Peyer's patch (tissue), 4 donors: ENCODE measurements around the gene STK31.
"Not testable (repeated sequence)": the region's sequence is repeated elsewhere in the genome, so short reads cannot be mapped to it uniquely, and the experiment has no call there.

Experiments
- POLR2A ChIP-seq, 2 donors: fragments of 450-650 bp; IDR thresholded peaks; one replicate each; pipeline ENCODE4 v1.5.1; 2017; ENCODE audit warnings: antibody characterized with exemption in 2 of 2, mild to moderate bottlenecking in 2 of 2, moderate library complexity in 2 of 2
- TF ChIP-seq, protein P1 (sequence below), 6 experiments: fragments of 450-650 bp in 4 of 6; fragments of 200-600 bp in 2 of 6; sonication (generic) in 1 of 6; IDR thresholded peaks; one replicate each; pipeline ENCODE4 v1.5.1; 2017 to 2019; ENCODE audit warnings: antibody characterized with exemption in 6 of 6, mild to moderate bottlenecking in 3 of 6, moderate library complexity in 1 of 6

DNA sequence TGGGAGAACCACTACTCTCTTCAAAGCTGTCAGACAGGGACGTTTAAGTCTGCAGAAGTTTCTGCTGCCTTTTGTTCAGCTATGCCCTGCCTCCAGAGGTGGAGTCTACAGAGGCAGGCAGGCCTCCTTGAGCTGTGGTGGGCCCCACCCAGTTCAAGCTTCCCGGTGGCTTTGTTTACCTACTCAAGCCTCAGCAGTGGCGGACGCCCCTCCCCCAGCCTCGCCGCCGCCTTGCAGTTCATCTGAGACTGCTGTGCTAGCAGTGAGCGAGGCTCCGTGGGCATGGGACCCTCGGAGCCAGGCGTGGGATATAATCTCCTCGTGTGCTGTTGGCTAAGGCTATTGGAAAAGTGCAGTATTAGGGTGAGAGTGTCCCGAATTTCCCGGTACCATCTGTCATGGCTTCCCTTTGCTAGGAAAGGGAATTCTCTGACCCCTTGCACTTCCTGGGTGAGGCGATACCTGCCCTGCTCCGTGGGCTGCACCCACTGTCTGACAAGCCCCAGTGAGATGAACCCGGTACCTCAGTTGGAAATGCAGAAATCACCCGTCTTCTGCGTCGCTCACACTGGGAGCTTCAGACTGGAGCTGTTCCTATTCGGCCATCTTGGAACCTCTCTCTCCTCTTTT, 12.7 kb downstream of the STK31 start:
- TF ChIP-seq POLR2A (IDR thresholded peaks at IDR 0.05): not testable (repeated sequence)
- TF ChIP-seq, protein P1, sequence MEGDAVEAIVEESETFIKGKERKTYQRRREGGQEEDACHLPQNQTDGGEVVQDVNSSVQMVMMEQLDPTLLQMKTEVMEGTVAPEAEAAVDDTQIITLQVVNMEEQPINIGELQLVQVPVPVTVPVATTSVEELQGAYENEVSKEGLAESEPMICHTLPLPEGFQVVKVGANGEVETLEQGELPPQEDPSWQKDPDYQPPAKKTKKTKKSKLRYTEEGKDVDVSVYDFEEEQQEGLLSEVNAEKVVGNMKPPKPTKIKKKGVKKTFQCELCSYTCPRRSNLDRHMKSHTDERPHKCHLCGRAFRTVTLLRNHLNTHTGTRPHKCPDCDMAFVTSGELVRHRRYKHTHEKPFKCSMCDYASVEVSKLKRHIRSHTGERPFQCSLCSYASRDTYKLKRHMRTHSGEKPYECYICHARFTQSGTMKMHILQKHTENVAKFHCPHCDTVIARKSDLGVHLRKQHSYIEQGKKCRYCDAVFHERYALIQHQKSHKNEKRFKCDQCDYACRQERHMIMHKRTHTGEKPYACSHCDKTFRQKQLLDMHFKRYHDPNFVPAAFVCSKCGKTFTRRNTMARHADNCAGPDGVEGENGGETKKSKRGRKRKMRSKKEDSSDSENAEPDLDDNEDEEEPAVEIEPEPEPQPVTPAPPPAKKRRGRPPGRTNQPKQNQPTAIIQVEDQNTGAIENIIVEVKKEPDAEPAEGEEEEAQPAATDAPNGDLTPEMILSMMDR (IDR thresholded peaks at IDR 0.05): not testable (repeated sequence)
